DND-41 (cell line): ENCODE measurements around the gene SPTBN5.

Experiments
- CTCF ChIP-seq: IDR thresholded peaks from 2 replicates; pipeline ENCODE4 v1.5.1; 2012; ENCODE audit warnings: borderline replicate concordance, low read length, moderate library complexity, mild to moderate bottlenecking; ENCODE audit not compliant: poor library complexity, severe bottlenecking; ENCODE audit errors: extremely low read depth
- EZH2 ChIP-seq: IDR thresholded peaks from 3 replicates; pipeline ENCODE4 v1.6.1; 2012; ENCODE audit warnings: borderline replicate concordance, low read depth, mild to moderate bottlenecking, moderate library complexity, low read length, inconsistent platforms; ENCODE audit not compliant: severe bottlenecking

DNA sequence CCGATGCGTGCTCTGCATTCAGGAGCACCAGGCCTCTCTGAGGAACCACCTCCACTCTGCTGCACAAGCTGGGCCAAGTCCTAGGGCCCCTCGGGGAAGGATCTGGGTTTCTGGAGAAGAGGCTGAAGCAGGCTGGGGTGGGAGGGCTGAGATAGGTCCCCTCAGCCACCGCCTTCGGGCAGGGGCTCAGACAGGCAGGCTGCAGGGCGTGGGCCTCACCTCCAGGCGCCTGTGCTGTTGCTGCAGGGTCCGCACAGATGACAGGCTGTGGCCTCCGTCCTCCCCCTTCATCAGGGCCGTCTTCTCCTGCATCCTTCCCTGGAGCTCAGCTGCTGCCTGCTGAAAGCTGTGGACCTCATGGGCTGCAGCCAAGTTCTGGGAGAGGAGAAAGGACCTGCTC, 40.0 kb downstream of the SPTBN5 start:
- TF ChIP-seq CTCF (no peak), EZH2 (no peak)
